HG03354 (cell line): Measurements from ENCODE around the gene TBCD.

Experiments
- ATAC-seq: cut with Tn5 transposase; IDR thresholded peaks from one replicate; pipeline ENCODE4 v1.9.1; 2021; ENCODE audit warnings: mild to moderate bottlenecking; ENCODE audit not compliant: unreplicated experiment, poor library complexity, severe bottlenecking

The TBCD gene

DNA sequence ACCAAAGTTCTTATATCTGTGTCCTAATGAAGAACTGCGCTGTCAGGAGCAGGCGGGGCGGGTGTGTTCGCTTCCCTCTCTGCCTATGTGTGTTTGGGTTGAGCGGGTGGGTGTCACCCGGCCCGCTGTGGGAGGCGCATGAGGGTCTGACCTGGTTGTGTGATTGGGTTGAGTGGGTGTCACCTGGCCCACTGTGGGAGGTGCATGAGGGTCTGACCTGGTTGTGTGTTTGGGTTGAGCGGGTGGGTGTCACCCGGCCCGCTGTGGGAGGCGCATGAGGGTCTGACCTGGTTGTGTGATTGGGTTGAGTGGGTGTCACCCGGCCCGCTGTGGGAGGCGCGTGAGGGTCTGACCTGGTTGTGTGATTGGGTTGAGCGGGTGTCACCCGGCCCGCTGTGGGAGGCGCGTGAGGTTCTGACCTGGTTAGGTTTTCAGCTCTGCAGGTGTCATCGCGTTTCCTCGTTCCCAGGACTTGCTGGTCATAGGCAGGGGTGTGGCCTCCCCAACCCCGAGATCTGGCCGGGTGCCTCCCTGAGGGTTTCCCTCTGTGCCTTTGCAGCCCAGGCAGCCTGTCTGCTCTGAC lies 157.5 kb downstream of the TBCD start:
- ATAC-seq, result no peak

DNA sequence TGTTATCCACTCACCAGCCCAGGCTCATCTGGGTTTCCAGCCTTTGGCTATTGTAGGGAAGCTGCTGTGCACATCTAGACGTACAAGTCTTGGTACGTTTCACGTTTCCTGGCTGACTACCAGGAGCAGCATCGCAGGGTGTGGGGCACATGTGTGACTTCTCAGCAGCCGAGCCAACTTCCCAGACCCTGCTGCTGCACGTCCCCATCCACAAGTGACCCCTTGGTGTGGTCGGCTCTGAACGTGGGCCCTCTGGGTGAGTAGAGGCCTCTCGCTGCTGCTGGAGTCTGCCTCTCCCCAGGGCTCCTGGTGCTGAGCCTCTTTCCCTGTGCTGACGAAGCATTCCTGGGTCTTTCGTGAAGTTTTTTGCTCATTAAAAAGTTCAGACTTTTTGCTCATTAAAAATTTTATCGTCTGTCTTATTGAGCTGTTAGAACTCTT lies 158.2 kb downstream of the TBCD start:
- ATAC-seq, result no peak

GRCh38 chr17:82910770-82911169 lies 158.9 kb downstream of the TBCD start:
- ATAC-seq, result no peak

DNA sequence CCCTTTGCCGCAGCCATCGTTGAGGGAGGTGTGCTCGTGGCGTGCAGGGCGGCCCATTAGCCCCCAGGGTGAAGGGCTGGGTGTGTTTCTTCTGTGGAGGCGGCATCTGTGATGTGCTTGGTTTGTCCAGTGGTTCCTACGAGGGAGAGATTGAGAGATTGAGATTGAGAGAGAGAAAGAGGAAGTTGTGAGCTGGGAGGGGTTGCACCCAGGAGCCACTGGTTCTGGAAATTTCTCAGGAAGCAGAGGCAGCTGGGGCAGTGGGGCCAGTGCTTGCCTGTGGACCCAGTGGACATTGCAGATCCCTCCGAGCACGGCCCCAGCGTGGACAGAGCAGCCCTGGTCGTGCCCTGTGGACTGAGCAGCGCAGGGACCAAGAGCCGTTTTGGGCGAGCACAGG lies 160.0 kb downstream of the TBCD start:
- ATAC-seq, result no peak

GRCh38 chr17:82912484-82913089 lies 160.7 kb downstream of the TBCD start:
- ATAC-seq, result no peak

GRCh38 chr17:82913304-82914043 lies 161.6 kb downstream of the TBCD start:
- ATAC-seq, result no peak

- ATAC-seq, result no peak
These were observed 162.5 kb downstream of the TBCD start for GRCh38 chr17:82914375-82914774.

DNA sequence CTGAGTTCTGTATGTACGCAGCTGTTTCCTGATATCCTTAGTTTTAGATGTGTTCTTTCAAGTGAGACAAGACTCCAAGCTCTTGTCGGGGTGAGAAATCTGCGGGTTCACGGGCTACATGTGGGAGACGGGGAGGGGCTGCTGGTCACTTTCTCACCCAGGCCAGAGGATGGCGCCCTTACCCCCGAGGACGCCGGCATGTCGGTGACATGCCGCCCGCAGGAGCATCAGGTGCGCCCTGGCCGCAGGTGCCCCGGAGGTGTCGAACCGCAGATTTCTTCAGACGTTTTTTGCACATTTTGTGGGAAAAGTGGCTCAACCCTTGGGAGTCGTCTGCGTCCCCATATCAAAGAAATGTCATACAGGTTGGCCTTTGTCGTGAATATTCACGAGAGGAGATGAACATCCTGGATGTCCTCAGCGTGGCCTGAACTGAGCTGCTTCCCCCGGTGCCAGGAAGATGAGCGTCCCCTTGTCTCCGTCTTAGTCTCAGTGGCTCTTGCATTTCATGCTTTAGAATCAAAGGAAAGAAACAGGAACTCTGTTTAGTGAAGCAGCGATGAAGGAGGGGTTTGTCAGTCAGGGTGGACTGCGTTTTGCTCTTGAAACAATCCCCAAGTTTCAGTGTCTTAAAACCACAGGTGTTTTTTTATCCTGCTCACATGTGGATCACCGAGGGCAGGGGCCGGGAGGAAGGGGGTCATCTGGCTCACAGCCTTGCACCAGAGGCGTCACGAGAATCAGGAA lies 163.3 kb downstream of the TBCD start:
- no peak for ATAC-seq

- no peak for ATAC-seq
These were observed 163.8 kb downstream of the TBCD start for GRCh38 chr17:82915757-82916027.

DNA sequence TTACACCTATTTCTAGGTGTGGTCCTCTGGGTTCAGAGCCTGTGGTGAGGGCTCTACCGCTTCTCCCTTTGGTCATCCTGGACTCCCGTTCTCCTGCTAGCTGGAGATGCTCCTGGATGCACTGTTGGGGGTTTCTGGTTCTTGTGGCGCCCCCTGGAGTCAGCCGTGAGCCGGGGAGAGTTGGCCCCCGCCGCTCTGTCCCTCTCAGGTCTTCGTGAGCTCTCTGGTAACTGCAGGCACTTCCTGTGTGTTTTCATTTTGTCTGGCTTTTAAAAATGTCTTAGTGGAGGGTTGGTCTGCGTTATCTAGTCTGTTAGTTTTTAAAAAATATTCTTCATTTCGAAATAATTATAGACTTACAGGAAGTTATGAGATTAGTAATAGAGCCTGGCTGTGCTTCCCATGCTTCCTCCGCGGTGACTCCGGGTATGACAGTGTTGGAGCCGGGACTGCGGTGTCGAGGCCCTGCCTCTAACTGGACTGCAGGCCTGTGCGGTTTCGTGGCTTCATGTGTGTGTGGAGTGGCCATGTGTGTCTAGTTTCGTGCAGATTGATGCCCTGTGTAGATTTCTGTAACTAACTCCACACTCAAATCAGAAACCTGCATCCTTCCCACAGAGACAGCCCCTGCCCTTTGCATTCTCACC lies 166.0 kb downstream of the TBCD start:
- no peak for ATAC-seq

DNA sequence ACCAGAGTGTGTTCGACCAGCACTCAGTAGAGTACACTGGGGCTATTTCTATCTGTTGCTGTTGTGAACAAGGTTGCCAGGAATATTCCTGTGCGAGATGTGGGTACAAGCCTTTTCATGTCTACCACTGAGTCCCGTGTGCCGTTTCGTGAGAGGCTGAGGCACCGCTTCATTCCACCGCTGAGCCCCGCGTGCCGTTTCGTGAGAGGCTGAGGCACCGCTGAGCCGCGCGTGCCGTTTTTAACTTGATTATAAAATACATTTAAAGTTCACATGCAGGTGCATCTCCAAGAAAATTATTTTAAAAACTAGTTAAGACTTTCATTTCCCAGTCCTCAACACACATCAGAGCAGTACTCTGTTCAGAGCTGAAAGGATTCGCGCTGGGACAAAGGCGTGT lies 166.6 kb downstream of the TBCD start:
- ATAC-seq, result no peak

- ATAC-seq, result no peak
These were observed 168.3 kb downstream of the TBCD start for GRCh38 chr17:82920150-82920549.

- no peak for ATAC-seq
These were observed 168.8 kb downstream of the TBCD start for GRCh38 chr17:82920715-82921114.

- ATAC-seq, result no peak
These were observed 169.6 kb downstream of the TBCD start for GRCh38 chr17:82921426-82921825.

DNA sequence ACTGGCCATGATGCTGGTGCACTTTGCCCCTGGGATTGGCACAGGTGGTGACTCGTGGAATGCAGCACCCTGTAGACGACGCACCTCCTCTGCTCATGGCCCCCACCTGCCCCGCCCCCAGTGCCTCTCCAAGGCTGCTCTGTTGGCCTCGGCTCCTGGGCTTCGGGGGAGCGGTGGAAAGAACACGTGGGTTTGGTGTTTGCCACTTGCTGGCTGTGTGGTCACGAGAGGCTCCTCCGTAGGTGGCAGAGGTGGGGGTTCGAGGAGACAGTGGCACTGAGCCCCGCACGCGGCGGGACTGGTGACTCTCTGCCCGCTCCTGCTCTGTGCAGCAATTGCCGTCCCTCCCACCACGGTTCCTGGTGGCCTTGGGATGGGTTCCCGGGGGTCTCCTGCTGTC lies 170.8 kb downstream of the TBCD start:
- no peak for ATAC-seq

DNA sequence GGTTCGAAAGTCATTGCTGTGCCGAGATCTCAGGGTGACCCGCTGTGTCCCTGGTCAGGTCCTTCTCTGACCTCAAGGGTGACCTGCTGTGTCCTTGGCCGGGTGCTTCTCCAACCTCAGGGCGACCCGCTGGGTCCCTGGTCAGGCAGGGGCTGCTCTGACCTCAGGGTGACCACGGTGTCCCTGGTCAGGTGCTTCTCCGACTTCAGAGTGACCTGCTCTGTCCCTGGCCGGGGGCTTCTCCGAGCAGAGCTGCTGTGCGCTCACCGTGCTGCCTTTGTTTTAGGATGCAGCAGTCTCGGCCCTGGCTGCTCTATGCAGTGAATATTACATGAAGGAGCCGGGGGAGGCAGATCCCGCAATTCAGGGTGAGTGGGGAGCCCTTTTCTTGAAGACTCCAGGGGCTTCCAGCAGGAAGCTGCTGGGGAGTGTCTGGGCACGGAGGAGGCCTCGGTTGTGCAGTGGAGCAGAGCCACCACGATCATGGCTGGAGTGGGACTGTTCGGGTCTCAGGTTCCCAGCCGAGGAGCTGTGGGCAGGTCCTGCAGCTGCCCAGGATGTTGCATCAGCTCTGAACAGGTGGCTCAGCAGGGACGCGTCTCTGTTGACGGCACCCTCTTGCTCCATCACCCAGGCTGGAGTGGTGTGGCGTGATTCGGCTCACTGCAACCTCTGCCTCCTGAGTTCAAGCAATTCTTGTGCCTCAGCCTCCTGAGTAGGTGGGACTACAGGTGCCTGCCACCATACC lies 171.7 kb downstream of the TBCD start:
- ATAC-seq, result no peak

- no peak for ATAC-seq
These were observed 172.3 kb downstream of the TBCD start for GRCh38 chr17:82924214-82924613.

DNA sequence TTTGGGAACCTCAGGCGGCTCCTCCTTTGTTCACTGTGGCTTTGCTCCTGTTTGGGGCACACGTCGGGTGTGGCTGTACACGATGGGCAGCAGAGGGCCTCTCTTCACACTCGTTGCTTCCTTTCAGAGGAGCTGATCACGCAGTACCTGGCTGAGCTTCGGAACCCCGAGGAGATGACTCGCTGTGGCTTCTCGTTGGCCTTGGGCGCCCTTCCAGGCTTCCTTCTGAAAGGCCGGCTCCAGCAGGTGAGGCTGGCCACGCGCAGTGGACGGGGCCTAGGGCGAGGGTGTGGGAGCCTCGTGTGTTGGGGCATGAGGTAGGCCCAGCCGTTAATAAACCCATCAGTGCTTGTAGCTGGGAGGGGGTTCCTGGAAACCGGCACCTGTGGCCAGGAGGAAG lies 172.9 kb downstream of the TBCD start:
- ATAC-seq, result no peak

- ATAC-seq, result no peak
These were observed 173.5 kb downstream of the TBCD start for GRCh38 chr17:82925336-82925735.

- ATAC-seq, result no peak
These were observed 174.2 kb downstream of the TBCD start for GRCh38 chr17:82926081-82926480.
